GM18502 (cell line): ENCODE results near the gene SEC14L3.

ENCODE experiments used
- ATAC-seq: cut with Tn5 transposase; IDR thresholded peaks from one replicate; pipeline ENCODE4 v1.9.1; 2021; ENCODE audit warnings: mild to moderate bottlenecking; ENCODE audit not compliant: unreplicated experiment, poor library complexity

Gene SEC14L3

DNA sequence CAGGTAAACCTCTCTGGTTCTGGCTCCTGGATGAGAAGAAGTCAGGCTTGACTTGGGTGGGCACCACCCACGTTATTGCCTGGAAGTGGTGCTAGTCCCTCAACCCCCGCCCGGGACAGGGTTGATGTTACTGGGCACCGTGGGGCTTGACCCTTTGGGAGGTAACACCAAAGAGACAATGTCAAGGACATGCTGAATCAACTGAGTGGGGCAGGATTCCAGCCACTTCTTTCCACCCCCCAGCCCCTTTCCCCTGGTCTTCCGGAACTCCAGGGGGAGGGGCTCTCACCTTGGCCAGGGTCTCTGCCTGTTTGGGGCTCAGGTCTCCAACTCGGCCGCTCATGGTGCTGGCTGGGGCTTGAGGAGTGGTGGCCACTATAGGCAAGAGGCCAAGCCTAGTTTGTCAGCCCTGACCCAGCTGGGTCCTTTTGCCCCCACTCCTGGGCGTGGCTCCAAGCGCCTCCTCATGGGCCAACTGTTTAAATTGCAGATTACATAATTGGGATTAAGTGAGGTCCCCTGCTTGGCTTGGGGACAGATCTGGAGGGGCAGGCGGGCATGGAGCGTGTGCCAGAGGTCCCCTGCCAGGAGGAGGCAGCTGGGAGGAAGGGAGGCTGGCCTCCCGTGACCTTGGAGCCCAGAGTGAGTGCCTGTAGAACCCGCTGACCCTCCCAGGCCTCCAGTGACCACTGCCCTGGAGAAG, at the start of gene SEC14L3:
SEC14L3 (minus strand) TSS at position 402 of the 703 bp plus-strand sequence; CDS start at position 343, 59 bp downstream.
- ATAC-seq, result no peak

GRCh38 chr22:30519842-30520425, 48.1 kb upstream of the SEC14L3 start:
- no peak for ATAC-seq

DNA sequence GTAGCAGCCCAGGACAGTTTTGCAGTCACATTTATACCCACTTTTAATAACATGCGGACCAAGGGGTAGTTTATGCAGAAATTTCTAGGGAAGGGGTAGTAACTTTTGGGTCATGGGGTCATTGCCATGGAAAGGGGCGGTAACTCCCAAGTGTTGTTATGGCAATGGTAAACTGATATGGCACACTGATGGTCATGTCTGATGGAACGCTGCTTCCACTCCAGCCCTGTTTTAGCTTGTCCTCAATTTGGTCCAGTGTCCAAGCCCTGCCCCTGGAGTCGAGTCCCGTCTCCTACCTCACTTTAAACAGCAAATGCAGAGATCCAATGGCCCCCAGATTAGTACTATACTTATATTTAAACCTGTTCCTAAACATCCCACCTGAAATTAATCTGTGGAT, 44.9 kb upstream of the SEC14L3 start:
- no peak for ATAC-seq

DNA sequence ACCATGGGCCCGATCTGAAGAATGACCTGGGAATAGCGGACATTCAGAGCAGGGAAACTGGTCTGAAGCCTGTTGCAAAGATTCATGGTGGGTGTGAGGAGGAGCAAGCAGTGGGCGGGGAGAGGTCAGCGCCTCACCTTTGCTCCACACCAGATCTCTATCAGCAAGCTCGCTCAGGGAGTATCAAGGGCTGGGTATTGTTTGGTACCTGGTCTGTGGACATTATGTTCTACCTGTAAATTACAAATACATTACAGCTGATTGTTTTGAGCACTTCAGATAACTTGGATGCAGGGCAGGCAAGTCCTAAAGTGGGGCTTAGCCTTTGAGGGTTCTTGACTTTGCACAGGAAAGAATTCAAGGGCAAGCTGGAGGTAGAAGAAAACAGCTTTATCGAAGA, 44.5 kb upstream of the SEC14L3 start:
- ATAC-seq, result no peak

GRCh38 chr22:30514252-30514651, 42.4 kb upstream of the SEC14L3 start:
- ATAC-seq, result no peak

DNA sequence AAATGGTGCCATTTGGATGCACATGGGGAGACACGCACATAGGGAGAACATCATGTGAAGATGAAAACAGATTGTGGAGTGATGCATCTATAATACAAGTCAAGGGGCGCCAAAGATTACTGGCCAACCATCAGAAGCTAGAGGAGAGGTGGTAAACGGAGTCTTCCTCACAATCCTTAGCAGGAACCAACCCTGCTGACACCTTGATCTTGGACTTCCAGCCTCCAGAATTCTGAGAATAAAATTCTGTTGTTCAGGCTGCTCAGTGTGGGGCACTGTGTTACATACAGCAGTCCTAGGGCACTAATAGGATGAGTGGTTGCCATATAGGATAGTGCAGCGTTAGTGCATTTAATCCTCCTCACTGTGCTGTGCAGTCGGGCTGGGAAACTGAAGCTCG, 41.6 kb upstream of the SEC14L3 start:
- ATAC-seq, result no peak

GRCh38 chr22:30511911-30512310, 40.1 kb upstream of the SEC14L3 start:
- no peak for ATAC-seq

- no peak for ATAC-seq
Measured at GRCh38 chr22:30511109-30511508, 39.3 kb upstream of the SEC14L3 start.

DNA sequence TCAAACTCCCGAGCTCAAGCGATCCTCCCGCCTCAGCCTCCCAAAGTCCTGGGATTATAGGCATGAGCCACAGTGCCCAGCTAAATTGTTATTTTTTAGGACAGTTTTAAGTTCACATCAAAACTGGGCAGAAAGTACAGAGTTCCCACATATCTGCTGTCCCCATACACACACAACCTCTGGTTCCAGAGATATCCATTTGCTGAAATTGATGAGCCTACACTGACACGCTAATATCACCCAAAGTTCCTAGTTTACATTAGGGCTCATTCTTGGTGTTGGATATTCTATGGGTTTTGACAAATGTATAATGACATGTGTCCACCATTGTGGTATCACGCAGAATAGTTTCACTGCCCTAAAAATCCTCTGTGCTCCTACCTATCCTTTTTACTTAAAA, 36.4 kb upstream of the SEC14L3 start:
- no peak for ATAC-seq

- ATAC-seq, result no peak
Measured at GRCh38 chr22:30507670-30508069, 35.9 kb upstream of the SEC14L3 start.

GRCh38 chr22:30506507-30506968, 34.7 kb upstream of the SEC14L3 start:
- ATAC-seq, result no peak

- no peak for ATAC-seq
Measured at GRCh38 chr22:30503551-30503950, 31.7 kb upstream of the SEC14L3 start.

DNA sequence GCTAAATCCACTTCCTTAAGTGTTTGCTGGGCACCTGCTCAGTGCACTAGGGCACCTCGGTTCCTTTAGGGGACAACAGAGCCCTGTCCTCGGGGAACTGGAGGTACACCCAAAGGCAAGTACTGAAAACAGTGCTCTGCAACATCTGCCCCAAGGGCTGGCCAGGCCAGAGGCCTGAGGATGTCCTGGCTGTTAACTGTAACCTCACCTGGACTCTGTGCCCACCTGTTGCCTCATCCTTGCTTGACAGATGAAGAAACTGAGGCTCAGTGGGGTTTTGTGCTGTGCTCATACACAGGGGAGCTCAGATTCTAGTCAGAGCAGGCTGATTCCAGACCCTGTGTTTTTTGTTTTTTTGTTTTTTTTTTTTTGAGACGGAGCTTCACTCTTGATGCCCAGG, 31.1 kb upstream of the SEC14L3 start:
- ATAC-seq, result no peak

DNA sequence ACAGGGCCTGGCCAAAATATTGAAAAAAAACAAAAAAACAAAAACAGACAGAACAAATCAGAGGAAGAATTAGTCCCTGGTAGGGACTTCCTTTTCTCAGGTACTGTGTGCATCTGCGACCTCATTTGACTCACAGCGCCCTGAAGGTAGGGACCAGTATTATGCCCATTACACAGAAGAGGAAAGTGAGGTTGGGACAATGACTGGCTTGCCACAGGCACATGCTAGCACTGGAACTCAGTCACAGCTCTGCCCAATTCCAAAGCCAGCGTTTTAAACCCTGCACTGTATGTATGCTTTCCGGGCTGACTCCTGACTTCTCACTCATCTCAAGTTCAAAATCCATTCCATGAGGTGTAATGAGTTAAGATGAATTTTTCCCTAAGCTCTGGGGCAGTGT, 30.3 kb upstream of the SEC14L3 start:
- ATAC-seq, result no peak

GRCh38 chr22:30500628-30501027, 28.8 kb upstream of the SEC14L3 start:
- no peak for ATAC-seq

- ATAC-seq, result no peak
Measured at GRCh38 chr22:30497466-30498150, 25.8 kb upstream of the SEC14L3 start.

GRCh38 chr22:30495041-30495784, 23.4 kb upstream of the SEC14L3 start:
- no peak for ATAC-seq

DNA sequence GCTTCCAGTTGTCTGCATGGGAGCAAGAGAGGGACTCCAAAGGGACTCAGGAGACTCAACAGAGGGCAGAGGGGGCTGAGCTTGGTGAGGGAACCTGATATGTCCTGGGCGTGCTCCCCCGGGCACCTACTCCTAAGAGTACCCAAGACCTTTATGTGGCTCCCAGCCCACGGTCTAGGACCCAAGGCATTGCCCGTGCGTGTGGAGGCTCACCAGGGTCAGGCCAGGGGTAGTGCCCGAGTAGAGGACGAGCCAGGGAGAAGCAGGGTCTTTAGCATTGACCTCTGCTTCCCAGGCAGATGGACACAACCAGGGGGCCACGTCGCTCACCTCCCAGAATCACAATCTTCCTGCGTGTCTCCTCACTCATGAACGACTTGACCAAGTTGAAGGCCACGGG, 20.3 kb upstream of the SEC14L3 start:
- ATAC-seq, result no peak

DNA sequence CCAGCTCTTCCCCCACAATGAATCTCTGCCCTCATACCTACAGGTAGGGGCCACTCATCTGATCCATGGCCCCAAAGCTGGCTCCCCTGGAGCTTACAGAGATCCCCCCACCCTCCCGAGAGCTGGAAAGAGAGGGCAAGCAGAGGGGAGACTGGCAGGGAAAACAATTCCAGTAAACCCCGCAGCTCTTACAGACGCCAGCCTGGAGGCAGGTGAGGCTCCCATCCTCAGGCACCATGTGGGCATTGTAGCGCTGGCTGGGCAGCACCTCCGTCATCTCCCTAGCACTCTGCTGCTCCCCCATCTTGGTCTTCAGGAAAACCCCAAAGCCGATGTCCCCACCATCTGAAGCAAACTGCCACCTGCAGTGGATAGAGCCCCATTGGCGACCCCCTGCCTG, 19.6 kb upstream of the SEC14L3 start:
- no peak for ATAC-seq

DNA sequence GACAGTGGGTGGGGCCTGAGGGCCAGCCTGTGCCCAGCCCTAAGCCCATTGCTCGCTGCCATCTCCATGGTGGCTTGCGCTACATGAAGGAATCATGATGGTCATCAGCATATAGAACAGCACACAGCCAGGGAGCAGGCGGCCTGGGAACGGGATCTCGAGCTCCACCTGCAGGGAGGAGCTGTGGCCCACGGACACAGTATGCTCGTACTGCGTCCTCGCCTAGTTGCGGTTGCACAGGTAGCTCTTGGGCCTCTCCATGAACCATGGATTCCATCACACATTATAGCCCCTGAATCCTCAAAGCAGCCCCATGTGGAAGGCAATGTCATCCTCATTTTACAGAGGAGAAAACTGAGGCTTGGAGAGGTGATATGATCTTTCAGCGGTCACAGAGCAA, 18.6 kb upstream of the SEC14L3 start:
- ATAC-seq, result no peak

DNA sequence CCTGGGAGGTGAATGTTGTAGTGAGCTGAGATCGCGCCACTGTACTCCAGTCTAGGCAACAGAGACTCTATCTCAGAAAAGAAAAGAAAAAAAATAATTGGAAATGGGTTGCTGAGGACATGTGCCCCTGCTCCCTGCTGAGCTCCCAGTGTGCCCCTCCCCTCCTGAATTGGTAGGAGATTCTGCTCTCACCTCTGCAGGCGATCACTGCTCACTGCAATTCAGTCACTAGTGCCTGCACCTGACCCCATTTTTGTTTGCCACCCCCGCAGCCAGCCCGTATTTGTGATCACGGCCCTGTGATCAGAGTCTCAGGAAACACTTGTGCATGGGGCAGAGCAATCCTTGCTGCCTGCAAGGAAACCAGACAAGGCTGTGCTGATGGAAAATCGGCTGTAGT, 16.3 kb upstream of the SEC14L3 start:
- no peak for ATAC-seq
